Right lobe of liver (tissue), 4 donors: ENCODE results near the gene TMEM86A.

ENCODE experiments used
- CTCF ChIP-seq, 4 donors: fragments of 200-600 bp in 3 of 4; fragments of 450-650 bp in 1 of 4; IDR thresholded peaks; one replicate each; pipeline versions ENCODE4 v1.5.1 to v1.8.0; 2016 to 2022; ENCODE audit warnings: antibody characterized with exemption in 4 of 4, mild to moderate bottlenecking in 2 of 4
- POLR2A ChIP-seq: fragments of 450-650 bp; IDR thresholded peaks from one replicate; pipeline ENCODE4 v1.6.1; 2017; ENCODE audit warnings: antibody characterized with exemption, mild to moderate bottlenecking
- donor health status: DM: no; HTN: no; CAD: no.
- donor health status: DM: no; HTN: no; CAD: no.
- donor health status: DM: no; HTN: yes; CAD: no.

- TF ChIP-seq CTCF (IDR thresholded peaks at IDR 0.05) (no peak), POLR2A (no peak)
These were observed 53.9 kb downstream of the TMEM86A start for GRCh38 chr11:18752502-18752901.
